Fibroblast of peridontal ligament (primary cell): ENCODE measurements around the gene ZNF10.

Experiments
- DNase-seq: peaks from one replicate; pipeline ENCODE4 v3.0.0-alpha.2; 2010; ENCODE audit errors: extremely low read depth

ZNF10 gene

DNA sequence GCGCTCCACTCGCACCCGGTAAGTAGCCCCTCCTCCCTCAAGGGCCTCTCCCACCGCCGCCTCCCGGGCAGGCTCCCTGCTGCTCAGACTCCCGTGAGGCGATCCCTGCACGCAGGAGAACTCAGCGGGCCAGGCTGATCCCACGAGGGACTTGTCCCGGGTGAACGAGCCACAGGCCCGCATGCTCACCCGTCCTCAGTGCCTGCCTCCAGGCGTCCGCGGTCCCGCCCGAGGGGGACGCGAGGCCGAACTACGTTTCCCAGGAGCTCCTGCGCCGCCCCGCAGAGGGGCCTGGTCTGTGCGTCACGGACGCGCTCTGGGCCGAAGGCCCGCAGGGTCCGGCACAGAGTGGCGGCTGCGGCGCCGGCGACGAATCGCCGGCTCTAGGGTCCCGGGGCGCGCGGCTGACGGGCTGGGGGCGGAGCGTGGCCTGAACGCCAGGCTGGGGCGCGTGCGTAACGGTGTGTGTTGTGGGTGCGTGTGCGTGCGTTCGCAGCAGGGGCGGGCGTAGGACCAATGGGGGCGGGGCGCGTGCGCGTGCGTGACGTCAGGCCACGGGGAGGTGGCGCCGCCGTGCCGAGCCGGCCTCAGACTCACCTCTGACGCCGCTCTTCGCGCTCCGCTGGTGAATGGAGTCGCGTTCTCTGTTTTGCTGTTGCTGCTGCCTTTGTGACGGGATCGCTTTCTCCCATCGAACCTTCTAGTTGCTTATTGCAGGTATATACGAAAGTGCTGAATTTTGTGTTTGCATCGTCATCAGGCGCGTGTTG is at the start of gene ZNF10, which contains the start of gene ZNF891:
Gene ZNF10 (plus strand): TSS at position 590 of the 770 bp plus-strand sequence. CDS start 13,866 bp downstream, outside the sequence.
Gene ZNF891 (minus strand): TSS at position 237 of the 770 bp plus-strand sequence. CDS start 8,356 bp downstream, outside the sequence.
- peak; percentile 93 for DNase-seq

DNA sequence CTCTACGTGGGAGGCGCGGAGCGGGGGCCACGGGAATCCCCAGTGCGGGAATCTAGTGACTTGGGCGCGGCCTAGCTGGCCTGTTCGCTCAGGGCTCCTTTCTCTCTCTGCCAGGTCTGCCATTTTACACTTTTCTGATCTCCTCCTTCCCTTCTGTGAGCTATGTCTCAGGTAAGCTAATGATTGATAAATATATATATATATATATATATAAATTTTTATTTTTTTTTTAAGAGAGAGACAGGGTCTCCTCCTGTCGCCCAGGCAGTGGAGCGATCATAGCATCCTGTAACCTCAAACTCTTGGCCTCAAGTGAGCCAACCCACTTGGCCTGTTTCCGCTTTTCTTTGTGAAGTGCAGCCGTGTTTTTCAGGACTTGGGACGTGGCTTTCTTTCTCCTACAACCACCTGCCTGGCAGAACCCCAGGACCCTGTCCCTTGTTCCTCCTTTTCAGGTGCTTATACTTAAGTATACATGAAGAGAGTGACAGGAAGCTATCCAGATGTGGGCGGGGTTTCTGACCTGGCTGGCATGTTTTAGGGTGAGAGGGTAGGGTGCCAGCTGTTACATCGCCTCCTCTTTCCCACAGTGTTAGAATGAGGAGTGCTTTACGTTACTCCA is 49.2 kb upstream of the ZNF10 start:
- no peak for DNase-seq

DNA sequence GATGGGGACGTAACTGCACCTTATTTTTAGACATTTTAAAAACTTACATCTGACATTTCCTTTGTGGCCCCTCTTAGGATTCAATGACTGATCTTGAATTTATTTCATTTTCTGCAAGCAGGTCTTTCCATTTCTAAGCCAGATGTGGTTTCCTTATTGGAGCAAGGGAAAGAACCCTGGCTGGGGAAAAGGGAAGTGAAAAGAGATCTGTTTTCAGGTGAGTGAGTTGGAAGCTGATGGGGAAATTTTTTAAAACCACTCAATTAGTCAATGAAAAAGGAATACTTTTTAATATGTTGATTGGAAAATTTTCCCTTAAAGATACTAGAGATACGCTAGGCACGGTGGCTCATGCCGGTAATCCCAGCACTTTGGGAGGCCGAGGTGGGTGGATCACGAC is 47.1 kb upstream of the ZNF10 start:
- DNase-seq = no peak

DNA sequence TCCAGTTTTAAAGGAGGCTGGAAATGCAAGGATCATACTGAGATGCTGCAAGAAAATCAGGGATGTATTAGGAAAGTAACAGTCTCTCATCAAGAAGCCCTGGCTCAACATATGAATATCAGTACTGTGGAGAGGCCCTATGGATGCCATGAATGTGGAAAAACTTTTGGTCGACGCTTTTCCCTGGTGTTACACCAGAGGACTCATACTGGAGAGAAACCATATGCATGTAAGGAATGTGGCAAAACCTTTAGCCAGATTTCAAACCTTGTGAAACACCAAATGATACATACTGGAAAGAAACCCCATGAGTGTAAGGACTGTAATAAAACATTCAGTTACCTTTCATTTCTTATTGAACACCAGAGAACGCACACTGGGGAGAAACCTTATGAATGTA is 24.8 kb upstream of the ZNF10 start:
- DNase-seq = peak; percentile 5

DNA sequence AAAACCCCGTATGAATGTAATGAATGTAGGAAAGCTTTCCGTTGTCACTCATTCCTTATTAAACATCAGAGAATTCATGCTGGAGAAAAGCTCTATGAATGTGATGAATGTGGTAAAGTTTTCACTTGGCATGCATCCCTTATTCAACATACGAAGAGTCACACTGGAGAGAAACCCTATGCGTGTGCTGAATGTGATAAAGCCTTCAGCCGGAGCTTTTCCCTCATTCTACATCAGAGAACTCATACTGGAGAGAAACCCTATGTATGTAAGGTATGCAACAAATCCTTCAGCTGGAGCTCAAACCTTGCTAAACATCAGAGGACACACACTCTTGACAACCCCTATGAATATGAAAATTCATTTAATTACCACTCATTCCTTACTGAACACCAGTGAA is 24.2 kb upstream of the ZNF10 start:
- peak; percentile 13 for DNase-seq

DNA sequence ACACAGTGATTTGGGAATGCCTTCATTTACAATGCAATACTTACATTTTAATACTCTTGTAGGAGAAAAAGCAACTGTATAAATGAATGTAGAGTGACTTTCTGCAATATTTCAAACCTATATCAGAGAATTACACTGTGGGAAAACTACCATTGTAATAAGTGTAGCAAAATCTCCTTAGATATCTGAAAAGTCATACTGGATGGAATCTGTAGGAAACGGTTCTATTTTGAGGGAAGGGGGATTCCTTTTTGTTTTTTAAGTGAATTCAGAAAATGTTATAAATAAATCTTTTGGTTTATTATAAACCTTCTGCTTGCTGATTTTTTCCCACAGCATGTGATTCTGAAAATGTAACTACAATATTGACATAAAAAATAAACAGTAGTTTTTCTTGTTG is 23.3 kb upstream of the ZNF10 start:
- no peak for DNase-seq

DNA sequence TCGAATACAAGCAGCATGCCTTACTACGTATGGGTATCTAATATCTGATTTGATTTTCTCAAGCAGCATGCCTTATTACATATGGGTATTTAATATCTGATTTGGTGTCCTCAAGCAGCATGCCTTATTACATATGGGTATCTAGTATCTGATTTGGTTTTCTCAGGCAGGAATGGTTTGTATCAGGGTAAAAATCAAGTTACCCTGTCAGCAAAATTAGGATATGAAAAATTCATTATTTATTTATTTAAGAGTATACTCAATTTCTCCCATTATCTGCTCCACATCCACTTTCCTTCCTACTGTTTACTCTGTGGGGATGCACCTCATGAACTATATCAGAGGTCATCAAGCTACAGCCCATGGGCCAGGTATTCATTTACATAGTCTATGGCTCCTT is 22.3 kb upstream of the ZNF10 start:
- DNase-seq = no peak

DNA sequence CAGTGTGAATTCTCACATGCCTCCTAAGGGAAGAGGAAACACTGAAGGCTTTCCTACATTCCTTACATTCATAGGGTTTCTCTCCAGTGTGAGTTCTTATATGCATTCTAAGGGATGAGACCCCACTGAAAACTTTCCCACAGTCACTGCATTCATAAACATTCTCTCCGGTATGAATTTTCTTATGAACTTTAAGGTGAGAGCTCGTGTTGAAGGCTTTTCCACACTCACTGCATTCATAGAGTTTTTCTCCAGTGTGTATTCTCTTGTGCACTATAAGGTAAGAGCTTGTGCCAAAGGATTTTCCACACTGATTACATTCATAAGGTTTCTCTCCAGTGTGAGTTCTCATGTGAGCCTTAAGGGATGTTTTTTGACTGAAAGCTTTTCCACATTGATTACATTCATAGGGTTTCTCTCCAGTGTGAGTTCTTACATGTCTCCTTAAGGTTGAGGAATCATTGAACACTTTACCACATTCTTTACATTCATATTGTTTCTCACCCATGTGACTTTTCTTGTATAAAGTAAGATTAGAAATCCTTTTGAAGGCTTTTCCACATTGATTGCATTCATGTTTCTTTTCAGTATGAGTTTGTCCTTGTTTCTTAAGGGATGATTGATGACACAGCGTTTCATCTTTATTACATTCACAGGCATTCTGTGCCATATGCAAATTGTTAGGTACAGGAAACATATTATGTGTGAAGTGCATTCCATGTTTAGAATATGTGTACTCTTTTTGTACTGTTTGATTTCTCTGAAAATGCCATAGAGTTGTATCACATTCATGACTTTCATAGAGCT is 9.8 kb upstream of the ZNF10 start:
- DNase-seq = no peak

DNA sequence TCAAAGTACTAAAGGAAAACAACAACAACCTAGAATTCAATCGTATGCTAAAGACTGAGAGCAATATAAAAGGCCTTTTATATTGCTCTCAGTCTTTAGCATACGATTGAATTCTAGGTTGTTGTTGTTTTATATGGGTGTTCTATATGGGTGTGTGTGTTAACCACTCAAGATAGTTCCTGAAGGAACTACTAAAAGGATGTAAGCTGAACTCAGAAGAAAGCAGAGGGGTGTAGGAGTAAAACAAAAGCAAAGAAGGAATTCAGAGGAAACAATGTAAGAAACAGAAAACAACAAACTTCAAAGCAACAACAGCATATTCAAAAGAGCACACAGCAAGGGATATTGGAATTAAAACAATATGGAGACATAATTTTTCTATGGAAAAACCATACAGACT is 5.8 kb upstream of the ZNF10 start:
- DNase-seq = no peak

DNA sequence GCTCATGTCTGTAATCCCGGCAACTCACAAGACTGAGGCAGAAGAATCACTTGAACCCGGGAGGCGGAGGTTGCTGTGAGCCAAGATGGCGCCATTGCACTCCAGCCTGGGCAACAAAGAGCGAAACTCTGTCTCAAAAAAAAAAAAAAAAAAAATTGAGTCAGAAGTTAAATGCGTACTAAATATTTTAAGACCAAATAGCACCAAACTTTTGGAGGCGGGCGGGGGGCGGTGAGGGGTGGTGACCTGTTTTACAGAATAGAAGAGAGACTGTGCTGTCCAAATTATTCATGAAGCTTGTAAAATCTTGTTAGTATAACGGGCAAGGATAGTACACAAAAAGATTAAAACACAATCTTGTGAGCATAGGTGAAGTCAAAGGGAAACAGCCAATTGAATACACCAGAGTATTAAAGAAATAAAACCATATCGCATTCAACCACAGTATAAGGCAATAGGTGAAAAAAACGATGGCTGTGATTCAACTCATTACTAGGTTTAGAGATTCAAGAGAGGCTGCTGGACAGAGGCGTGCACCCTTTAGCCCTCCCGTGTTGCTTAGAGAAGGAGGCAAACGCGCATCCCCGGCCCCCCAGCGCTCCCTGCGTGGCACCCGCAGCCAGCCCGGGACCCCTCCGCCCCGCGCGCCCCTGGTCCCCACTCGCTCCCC is 924 bp upstream of the ZNF10 start:
- peak; percentile 29 for DNase-seq

DNA sequence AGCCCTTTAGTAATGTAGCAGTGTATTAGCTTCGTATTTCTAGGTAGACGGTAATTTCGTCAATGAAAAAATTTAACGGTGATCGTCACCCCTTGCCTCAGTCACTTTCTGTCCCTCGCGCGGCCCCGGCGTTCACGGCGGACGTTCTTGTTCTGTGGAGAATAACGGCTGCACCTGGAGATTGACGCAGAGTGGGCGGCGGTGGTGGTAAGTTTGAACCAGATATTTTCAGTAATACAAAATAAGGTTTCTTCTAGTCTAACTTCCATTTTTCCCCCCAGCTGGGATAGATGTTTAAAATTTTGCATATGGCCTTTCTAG is 341 bp downstream of the ZNF10 start:
- DNase-seq = peak; percentile 20

DNA sequence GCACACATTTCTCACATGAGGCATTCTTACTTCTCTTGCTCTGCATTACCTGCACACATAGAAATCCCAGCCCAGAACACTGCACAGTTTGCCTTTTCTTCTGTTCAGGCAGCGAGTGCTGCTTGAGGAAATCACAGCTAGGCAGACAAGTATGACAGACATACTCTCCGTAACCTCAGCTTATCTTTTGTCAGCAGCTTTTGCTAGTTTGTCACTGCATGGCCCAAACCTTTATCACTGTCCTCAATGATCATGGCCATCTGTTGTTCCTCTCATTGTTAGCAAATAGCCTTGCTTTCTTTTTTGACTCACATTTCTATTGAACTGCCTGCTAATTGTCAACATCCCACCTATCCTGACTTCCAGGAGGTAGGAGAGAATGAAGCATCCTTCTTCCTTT is 5.3 kb downstream of the ZNF10 start:
- DNase-seq = no peak

DNA sequence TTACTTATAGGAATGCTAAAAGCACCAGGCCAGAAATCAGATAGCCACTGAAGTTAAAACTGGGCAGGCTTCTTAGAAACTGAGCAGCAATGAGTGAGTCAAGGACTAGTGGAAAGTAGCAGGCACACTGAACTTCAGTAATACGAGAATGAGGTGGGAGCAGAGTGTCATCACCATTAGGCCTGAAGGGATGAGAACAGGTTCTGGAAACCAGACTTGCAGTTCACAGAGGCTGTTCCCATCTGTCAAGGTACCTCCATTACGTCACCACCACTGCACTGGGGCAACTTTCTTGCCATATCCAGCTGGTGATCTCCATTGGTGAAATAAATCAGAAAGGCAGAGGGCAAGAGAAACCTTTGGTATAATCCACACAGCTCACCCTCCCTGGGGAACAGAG is 15.6 kb downstream of the ZNF10 start:
- no peak for DNase-seq

DNA sequence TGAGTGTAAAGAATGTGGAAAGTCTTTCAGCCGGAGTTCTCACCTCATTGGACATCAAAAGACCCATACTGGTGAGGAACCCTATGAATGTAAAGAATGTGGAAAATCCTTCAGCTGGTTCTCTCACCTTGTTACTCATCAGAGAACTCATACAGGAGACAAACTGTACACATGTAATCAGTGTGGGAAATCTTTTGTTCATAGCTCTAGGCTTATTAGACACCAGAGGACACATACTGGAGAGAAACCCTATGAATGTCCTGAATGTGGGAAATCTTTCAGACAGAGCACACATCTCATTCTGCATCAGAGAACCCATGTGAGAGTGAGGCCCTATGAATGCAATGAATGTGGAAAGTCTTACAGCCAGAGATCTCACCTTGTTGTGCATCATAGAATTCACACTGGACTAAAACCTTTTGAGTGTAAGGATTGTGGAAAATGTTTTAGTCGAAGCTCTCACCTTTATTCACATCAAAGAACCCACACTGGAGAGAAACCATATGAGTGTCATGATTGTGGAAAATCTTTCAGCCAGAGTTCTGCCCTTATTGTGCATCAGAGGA is 25.8 kb downstream of the ZNF10 start:
- no peak for DNase-seq

DNA sequence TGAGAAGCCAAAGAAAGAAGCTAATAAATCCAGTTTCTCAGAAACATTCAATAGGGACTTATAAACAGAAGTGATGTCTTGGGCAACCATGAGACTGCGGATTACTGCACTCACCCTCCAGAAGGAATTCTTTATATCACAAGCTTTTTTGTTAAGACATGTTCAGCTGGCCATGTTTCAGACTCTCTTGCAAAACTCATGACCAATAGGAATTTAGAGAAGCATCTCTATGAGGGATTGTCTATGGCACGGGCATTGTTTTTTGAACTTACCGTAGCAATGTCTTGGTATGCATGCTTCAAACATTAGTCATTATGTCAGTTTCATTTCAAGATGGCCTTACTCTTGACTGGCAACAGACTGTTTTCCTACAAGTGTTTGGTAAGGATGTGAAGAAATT is 35.3 kb downstream of the ZNF10 start:
- DNase-seq = no peak

DNA sequence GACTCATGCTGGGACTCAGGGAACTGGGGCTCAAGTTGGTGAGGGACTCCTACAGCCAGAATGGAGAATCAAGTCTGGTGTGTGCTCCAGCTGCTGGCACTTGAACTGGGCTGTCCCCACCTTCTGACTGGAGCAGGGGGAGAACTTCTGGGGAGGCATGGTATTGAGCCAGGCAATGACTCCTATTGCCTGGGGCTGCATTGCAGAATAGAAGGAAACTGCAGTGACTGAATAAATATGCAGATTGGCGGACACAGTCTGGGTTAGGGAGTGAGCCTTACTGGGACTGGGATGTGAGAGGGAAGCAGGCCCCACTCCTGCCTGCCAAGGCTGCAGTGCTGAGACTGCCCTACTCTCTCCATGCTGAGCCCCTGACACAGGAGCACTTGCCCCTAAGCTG is 42.1 kb downstream of the ZNF10 start:
- DNase-seq = no peak

DNA sequence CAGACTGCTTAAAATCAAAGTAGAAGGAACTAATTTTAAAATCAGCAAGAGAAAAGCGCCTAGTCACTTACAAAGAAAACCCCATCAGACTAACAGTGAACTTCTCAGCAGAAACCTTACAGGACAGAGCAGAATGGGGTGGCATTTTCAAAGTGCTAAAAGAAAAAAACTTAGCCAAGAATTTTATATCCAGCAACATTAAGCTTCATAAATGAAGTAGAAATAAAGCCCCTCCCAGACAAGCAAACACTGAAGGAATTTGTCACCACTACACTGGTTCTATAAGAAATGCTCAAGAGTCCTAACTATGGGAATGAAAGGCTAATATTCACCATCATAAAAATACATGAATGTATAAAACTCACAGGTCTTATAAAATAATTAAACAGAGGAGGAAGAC is 44.5 kb downstream of the ZNF10 start:
- no peak for DNase-seq

DNA sequence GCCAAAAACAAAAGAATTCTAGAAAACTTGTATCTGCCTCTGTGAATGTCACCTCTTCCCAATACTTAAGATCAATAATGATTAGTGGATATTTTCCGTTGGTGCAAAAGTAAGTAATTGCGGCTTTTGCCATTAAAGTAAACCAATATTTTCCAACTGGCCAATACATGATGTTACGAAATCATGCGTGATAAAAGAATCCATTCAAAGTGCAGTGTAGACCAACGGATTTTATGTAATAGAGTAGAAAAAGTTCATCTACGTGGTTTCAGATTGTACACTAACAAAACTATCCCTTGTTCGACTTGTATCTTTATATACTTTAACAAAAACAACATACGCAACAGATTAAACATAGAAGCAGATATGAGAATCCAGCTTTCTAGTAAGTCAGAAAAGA is 50.2 kb downstream of the ZNF10 start:
- no peak for DNase-seq

DNA sequence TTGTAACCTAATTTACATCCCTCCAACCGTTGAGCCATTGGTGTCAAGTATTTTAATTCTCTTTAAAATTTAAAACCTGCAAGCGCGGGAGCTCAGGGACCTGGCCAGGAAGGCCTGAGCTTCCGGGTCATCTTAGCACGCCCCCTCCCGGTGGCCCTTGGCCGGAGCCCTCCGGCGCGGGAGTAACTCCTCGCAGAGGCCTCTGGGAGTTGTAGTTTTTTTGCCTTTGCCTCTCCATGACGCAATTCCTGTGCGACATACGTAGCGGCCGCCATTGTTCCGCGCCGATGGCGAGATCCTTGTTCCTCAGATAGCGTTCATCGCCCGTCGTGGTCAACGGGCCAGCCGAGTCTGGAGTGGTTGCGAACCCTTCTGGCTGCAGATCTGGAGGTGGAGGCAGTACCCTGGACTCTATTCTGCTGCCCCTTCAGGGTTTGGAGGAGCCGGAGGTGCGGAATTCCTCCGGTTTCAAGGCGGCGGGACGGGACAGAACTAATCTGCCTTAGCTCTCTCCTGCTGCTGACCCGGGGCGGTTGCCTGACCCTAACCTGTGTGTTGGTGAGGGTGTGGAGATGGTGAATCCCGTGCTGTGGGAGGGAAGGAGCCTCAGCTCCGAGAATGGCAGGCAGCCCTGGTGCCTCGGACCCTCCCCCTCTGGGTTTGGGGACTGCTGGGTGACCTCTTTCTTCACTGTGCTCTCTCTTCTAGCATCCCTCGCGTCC is 51.0 kb downstream of the ZNF10 start, which contains the start of gene ZNF268:
Gene ZNF268 (plus strand): TSS at position 258 of the 722 bp plus-strand sequence. CDS start 503 bp downstream, outside the sequence.
- peak; percentile 93 for DNase-seq

DNA sequence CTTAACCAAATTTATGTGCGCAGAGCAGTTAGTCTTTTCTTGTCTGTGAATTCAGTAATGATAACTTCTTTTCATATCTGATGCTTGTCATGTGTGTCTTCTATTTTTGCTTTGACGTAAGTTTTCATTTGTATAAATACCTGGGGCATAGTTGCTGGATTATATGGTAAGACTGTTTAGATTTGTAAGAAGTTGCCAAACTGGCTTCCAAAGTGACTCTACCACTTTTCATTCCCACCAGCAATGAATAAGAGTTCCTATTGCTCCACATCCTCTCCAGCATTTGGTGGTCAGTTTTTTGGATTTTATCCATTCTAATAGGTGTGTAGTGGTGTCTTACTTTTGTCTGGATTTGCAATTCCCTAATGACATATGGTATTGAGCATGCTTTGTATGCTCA is 59.7 kb downstream of the ZNF10 start:
- no peak for DNase-seq

DNA sequence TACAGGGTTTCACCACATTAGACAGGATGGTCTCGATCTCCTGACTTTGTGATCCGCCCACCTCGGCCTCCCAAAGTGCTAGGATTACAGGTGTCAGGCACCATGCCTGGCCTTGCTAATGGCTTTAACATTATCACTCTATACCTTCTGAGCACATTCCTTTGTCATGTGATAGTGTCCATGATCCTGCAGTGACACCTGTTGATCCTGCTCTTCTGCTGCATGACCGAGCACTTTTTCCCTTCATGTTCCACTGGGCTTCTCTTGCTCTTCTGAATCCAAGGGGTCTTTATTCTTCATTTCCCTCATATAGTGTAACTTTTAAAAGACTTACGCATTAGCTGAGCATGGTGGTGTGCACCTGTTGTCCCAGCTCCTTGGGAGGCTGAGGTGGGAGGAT is 62.4 kb downstream of the ZNF10 start:
- no peak for DNase-seq
